Measurements from ENCODE around the gene OR11A1. TPM values are rescaled to one million over a fixed set of nuclear protein-coding genes. Genes with fewer than 3 reads are reported as not detected.
A peak's percentile ranks its signal among the peaks of the same experiment; 100 is the strongest.

The OR11A1 gene, protein sequence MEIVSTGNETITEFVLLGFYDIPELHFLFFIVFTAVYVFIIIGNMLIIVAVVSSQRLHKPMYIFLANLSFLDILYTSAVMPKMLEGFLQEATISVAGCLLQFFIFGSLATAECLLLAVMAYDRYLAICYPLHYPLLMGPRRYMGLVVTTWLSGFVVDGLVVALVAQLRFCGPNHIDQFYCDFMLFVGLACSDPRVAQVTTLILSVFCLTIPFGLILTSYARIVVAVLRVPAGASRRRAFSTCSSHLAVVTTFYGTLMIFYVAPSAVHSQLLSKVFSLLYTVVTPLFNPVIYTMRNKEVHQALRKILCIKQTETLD
- total RNA-seq: not detected

- DNase-seq (ENCODE audit: low spot score in 2 of 2): no peak
- no peak for FAIRE-seq
These were observed at the start of gene OR11A1, which contains the start of gene OR2H1 for GRCh38 chr6:29456971-29457370. OR11A1 (minus strand) TSS chr6:29457071; CDS start chr6:29427641, 29,430 bp downstream. OR2H1 (plus strand) TSS chr6:29457155; CDS start chr6:29461770, 4,615 bp downstream.

- FAIRE-seq: no peak
These were observed 49.7 kb upstream of the OR11A1 start for GRCh38 chr6:29506446-29507067.

GRCh38 chr6:29505808-29506207 is 48.9 kb upstream of the OR11A1 start:
- no peak for FAIRE-seq

More at GRCh38 chr6:29506446-29507067, 49.7 kb upstream of the OR11A1 start:
- no peak for DNase-seq (ENCODE audit: low spot score in 2 of 2)

GRCh38 chr6:29504961-29505360 is 48.1 kb upstream of the OR11A1 start:
- DNase-seq (ENCODE audit: low spot score in 2 of 2) (no peak), FAIRE-seq (no peak)

More at GRCh38 chr6:29505808-29506207, 48.9 kb upstream of the OR11A1 start:
- no peak for DNase-seq (ENCODE audit: low spot score in 2 of 2)

DNA sequence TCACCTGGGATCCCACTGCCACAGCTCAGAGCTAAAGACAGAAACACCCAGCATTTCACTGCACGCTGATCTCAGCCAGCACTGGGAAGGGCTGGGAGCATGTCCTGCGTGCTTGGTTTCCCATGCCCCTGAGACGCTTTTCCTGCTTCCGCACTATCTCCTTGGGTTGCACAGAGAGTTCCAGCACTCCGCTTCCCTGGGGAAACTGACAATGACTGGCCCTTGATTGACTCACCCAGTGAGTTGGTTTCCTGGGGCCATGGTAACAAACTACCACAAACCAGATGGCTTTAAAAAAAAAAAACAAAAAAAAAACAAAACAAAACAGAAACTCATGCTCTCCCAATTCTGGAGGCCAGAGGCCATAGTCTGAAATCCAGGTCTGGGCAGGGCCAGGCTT is 45.7 kb upstream of the OR11A1 start:
- FAIRE-seq: no peak
- no peak for DNase-seq (ENCODE audit: low spot score in 2 of 2)

GRCh38 chr6:29502181-29502580 is 45.3 kb upstream of the OR11A1 start:
- FAIRE-seq (no peak), DNase-seq (ENCODE audit: low spot score in 2 of 2) (no peak)

DNA sequence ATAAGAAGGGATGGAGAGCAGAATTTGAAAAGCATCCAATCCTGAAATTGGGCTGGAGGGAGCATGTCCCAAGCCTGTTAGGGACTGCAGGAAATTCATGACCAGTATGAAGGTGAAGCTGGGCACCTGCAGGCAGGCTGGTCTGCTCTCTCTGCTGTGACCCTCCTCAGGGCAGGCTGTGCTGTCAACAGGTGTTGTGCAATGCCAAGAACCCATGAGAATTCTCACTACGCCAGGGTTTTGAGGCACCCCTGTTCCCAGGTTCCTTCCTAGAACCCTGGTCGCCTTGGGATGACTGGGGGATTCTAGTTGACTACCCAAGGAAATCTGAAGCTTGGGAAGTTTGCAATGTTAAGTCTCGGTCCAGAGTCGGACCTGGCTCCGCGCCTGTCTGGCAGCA is 44.2 kb upstream of the OR11A1 start:
- DNase-seq (ENCODE audit: low spot score in 2 of 2) (no peak), FAIRE-seq (no peak)

DNA sequence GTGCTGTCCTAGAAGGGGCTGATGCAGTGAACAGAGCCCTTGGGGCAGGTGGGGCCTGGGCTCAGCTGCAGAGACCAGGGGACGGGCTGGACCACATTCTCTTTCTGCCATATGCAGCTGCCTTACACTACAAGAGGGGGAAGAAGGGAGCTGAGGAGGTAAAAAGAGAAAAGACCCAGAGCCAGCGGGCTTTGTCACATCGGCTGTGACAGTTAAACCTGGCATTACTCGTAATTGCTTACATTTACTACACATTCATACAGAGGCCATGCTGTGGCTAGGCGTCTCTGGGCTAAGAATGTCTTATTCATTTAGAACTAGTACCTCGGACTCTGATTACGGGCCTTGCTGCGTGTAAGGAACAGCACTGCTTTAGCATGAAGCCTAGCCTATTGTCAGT is 43.7 kb upstream of the OR11A1 start:
- FAIRE-seq: no peak
- DNase-seq (ENCODE audit: low spot score in 2 of 2): no peak

GRCh38 chr6:29499704-29500103 is 42.8 kb upstream of the OR11A1 start:
- FAIRE-seq (no peak), DNase-seq (ENCODE audit: low spot score in 2 of 2) (no peak)

- no peak for FAIRE-seq
- no peak for DNase-seq (ENCODE audit: low spot score in 2 of 2)
These were observed 40.1 kb upstream of the OR11A1 start for GRCh38 chr6:29496961-29497360.

- DNase-seq (ENCODE audit: low spot score in 2 of 2): no peak
- no peak for FAIRE-seq
These were observed 38.7 kb upstream of the OR11A1 start for GRCh38 chr6:29495571-29495970.

DNA sequence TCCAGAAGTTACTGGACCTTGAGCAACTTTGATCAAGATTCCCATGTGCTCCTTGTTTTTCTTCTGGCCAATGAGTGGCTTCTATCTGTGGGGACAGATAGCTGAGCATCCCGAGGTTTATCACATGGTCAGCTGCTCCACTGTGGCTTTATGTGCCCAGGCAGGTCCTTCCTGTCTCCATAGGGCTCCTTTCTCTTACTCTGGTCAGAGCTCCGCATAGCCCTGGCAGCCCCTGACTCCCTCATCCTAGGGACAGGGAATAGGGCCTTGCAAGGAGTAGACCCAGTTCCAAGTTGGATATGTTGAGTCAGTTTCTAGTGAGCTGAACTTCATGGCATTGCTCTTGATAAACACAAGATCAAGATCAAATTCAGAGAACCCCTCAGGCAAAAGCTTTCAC is 37.3 kb upstream of the OR11A1 start:
- FAIRE-seq (no peak), DNase-seq (ENCODE audit: low spot score in 2 of 2) (no peak)

- no peak for DNase-seq (ENCODE audit: low spot score in 2 of 2)
- FAIRE-seq: no peak
These were observed 36.4 kb upstream of the OR11A1 start for GRCh38 chr6:29493261-29493660.

DNA sequence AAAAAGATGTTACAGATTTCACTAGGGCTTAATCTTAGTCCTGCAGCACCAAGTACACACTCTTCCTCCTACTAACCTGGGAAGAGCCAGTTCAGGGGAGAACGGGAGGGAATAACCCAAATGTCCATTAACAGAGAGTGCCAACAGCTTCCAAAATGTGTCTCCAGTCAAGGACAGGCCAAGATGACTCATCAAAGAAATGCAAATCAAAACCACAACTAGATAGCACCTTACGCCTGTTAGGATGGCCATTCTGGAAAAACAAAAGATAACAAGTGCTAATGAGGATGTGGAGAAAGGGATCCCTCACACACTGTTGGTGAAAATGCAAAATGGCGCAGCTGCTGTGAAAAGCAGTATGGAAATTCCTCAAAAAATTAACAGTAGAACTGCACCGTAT is 34.7 kb upstream of the OR11A1 start:
- no peak for DNase-seq (ENCODE audit: low spot score in 2 of 2)
- FAIRE-seq: no peak

GRCh38 chr6:29490552-29490951 is 33.7 kb upstream of the OR11A1 start:
- FAIRE-seq (no peak), DNase-seq (ENCODE audit: low spot score in 2 of 2) (no peak)

DNA sequence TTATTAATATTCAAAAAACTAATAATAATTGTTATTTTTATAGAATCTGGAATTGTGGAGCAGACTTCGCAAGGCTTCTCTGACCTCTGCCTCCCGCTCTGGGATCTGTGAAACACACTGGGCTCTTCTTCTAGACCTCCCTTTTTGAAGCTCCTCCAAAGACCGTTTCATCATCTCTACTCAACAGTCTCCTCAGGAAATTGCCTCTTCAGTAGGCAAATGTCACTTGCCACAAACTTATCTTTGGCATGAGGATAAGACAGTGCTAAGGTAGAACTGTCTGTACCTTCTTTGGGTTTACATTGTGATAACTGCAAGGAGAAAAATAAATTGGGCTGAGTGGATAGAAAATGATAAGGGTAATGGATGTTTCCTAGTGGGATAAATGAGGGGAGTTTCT is 33.2 kb upstream of the OR11A1 start:
- DNase-seq (ENCODE audit: low spot score in 2 of 2): no peak
- FAIRE-seq: no peak

- FAIRE-seq: no peak
These were observed 32.4 kb upstream of the OR11A1 start for GRCh38 chr6:29489286-29489685.

DNA sequence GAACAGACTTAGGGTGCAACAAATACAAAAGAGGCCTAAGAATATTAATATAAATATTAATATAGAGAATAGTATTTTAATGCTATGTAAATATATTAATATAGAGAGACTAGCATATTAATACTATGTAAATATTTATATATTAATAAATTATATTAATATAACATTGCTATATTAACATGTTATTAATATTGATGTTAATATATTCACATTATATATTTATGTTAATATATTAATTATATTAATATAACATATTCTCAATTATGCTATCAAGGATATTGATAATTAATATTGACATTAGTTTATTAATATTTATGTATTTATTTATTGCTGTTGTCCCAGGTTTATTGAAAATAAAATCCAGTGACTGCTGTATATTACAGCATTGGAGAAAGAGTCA is 32.0 kb upstream of the OR11A1 start:
- DNase-seq (ENCODE audit: low spot score in 2 of 2) (no peak), FAIRE-seq (peak; percentile 98)

More at GRCh38 chr6:29489286-29489685, 32.4 kb upstream of the OR11A1 start:
- no peak for DNase-seq (ENCODE audit: low spot score in 2 of 2)

- DNase-seq (ENCODE audit: low spot score in 2 of 2) (no peak), FAIRE-seq (no peak)
These were observed 30.8 kb upstream of the OR11A1 start, which contains the start of gene MAS1L for GRCh38 chr6:29487660-29488059. MAS1L (minus strand) TSS chr6:29487956; CDS start chr6:29487902, 54 bp downstream.

GRCh38 chr6:29487131-29487530 is 30.3 kb upstream of the OR11A1 start:
- FAIRE-seq: no peak
- no peak for DNase-seq (ENCODE audit: low spot score in 2 of 2)

DNA sequence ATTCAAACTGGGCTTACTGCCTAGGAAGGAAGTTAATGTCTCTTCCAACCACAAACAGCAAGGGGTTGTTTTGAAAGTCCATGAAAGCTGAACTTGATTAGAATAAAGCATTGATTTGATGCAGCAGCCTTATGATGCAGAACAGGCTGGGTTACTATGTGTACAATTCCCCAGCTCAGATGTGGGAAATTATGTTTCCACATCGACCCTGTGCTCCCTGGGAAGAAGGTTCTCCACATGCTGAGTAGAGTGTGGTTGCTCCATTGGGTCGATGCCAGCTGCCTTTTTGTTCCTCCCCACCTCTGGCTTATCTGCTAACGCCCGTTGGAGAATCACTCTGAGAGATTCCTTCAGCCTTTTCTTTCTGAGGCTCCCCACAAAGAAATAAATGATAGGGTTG is 29.7 kb upstream of the OR11A1 start:
- DNase-seq (ENCODE audit: low spot score in 2 of 2): no peak
- FAIRE-seq: no peak

DNA sequence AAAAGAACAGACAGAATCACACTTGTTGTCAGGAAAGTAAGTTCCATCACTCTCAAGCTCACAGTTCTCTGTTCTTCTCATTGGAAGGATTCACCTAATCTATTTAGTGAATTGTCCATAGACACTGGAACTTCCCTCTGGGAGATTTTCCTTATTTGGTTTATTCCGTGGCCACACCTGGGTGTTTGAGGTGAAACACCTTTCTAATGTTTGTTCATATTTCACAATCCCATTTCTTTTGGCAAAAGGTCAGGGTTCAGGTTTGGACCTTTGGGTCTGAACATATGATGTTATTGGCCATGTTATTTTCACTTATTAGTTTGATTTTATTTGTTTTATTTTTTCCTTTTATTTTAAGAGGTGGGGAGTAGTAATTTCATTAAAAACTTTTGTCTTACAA is 26.9 kb upstream of the OR11A1 start:
- no peak for FAIRE-seq
- no peak for DNase-seq (ENCODE audit: low spot score in 2 of 2)
